LNCaP clone FGC (cell line): ENCODE data around the gene GMPR2.

Source experiments
- DNase-seq: peaks from one replicate; pipeline ENCODE4 v3.0.0-alpha.2; 2011; ENCODE audit warnings: low read depth
- H3K4me3 ChIP-seq: 2 replicates; pipeline ENCODE4 v1.5.1; 2011; ENCODE audit warnings: mild to moderate bottlenecking, low read depth, low read length, control low read depth
- CTCF ChIP-seq: IDR thresholded peaks from 2 replicates; pipeline ENCODE4 v1.5.1; 2012; ENCODE audit warnings: mild to moderate bottlenecking; ENCODE audit not compliant: control insufficient read depth, insufficient read depth; ENCODE audit errors: extremely low read depth

Gene GMPR2

DNA sequence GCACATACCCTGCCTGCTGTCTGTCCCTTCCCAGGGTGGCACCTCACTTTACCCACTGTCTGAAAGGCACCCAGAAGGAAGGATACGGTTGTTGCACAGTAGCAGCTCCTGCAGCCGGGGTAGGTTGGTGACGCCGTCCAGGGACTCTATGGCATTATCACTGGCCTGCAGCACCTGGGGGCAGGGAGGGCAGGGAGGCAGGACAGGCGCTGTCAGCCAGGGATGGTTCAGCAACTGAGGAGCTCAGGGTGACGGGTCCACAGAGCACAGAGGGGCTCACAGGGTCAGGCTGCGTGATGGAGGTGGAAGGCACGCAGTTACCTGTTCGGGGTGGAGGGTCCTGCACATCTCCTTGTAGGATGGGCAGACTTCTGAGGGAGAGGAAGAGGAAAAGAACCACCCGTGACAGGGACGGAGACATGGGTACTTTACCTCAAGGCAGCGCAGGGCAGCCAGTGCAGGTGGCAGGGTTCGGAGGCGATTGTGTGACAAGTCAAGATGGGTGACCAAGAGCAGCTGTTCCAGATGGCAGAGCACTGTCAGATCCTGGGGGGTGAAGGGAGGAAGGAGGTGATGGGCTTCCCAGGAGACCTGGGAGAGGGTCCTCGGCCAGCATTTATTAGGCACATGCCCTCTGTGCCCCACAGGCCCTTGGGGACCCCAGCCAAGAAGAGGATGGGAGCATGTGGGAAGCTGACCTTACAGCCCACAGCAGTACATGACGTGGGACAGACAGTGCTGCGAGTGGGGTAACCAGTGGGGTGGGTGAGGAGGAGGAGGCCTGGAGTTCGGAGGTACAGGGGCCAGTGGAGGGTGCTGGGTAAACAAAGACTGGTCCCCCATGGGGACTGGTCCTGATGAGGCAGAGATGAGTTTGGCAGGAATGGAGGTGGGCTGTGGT, 33.9 kb downstream of the GMPR2 start:
- no peak for TF ChIP-seq CTCF
- DNase-seq: no peak
- H3K4me3 ChIP-seq: no peak overlapping the region

DNA sequence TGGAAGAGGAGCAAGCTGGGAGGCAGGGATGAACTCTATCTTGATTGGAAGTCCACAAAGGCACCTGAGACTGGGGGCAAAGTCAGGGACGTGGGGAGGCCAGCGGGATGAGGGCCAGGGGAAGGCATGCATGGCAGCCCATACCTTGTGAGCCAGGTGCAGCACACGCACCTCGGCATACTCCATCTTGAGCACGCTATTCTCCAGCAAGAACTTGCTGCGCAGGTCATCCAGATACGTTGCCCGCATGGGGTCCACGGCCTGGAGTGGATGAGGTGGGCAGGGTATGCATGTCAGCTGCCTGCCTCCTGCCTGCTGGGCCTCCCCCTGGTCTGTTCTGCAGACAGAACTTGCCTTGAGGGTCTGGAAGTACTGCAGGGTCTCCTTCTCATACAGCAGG, 34.8 kb downstream of the GMPR2 start:
- no peak for DNase-seq
- H3K4me3 ChIP-seq: no peak overlapping the region
- TF ChIP-seq CTCF: no peak

GRCh38 chr14:24268225-24268624, 35.5 kb downstream of the GMPR2 start:
- DNase-seq: no peak
- no peak for TF ChIP-seq CTCF
- no peak overlapping the region for H3K4me3 ChIP-seq

- TF ChIP-seq CTCF: no peak
- no peak for DNase-seq
- H3K4me3 ChIP-seq: no peak overlapping the region
Observed at GRCh38 chr14:24269368-24269767, 36.6 kb downstream of the GMPR2 start.

- no peak for DNase-seq
- H3K4me3 ChIP-seq: no peak overlapping the region
- TF ChIP-seq CTCF: no peak
Observed at GRCh38 chr14:24269910-24270536, 37.3 kb downstream of the GMPR2 start.

DNA sequence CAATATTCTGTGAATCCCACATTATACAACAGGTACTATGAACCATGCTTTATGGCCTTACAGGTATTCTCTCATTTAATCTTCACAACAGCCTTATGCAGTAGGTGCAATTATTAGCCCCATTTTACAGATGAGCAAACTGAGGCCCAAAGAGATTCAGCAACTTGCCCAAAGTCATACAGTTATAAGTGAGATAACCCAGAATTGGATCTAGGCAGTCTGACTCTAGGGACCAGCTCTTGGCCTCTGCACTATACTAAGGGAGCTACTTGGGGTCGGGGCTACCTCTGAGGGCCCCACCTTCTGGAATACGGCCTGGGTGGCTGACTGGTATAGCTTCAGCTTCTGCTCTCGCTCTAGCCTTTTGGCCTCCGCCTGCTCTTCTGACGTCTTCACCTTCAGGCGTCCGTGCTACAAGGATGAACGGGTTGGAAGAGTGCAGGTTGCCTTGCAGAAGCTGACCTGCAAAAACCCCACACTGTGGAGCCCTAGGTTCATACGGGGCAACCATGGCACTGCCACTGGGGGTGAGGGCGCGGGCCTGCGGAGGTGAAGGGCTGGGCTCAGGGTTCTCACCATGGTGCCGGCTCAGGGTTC, 37.9 kb downstream of the GMPR2 start:
- no peak for DNase-seq
- TF ChIP-seq CTCF: no peak
- H3K4me3 ChIP-seq: peak overlapping the region; percentile 89
